Loucy (cell line): Measurements from ENCODE around the gene ZDHHC8.

ENCODE experiments used
- H2AFZ ChIP-seq: fragments of 200-600 bp; sonication (generic); 2 replicates; pipeline ENCODE4 v1.6.0; 2016; ENCODE audit warnings: antibody characterized with exemption, mild to moderate bottlenecking, low read length, moderate library complexity
- H3F3A ChIP-seq: fragments of 200-600 bp; 2 replicates; pipeline ENCODE4 v1.6.0; 2016; ENCODE audit warnings: antibody characterized with exemption, low read depth, mild to moderate bottlenecking
- H3K27me3 ChIP-seq: fragments of 200-600 bp; sonication (generic); 2 replicates; pipeline ENCODE4 v1.6.1; 2014; ENCODE audit warnings: low read length, mild to moderate bottlenecking; ENCODE audit not compliant: insufficient read depth, poor library complexity, severe bottlenecking
- H3K36me3 ChIP-seq: fragments of 200-600 bp; sonication (generic); 2 replicates; pipeline ENCODE4 v1.6.1; 2016; ENCODE audit warnings: low read length; ENCODE audit not compliant: insufficient read depth
- H3K4me1 ChIP-seq: fragments of 200-600 bp; sonication (generic); 2 replicates; pipeline ENCODE4 v1.5.1; 2014; ENCODE audit warnings: low read length, mild to moderate bottlenecking; ENCODE audit not compliant: insufficient read depth, poor library complexity, severe bottlenecking
- H3K4me2 ChIP-seq: fragments of 200-600 bp; sonication (generic); 2 replicates; pipeline ENCODE4 v1.6.0; 2014; ENCODE audit warnings: antibody characterized with exemption, low read length, low read depth, mild to moderate bottlenecking; ENCODE audit not compliant: poor library complexity, severe bottlenecking
- H3K4me3 ChIP-seq: fragments of 200-600 bp; sonication (generic); 2 replicates; pipeline ENCODE4 v1.5.1; 2014; ENCODE audit warnings: low read length, mild to moderate bottlenecking, mixed read lengths; ENCODE audit not compliant: poor library complexity, severe bottlenecking
- H3K79me2 ChIP-seq: fragments of 200-600 bp; sonication (generic); 2 replicates; pipeline ENCODE4 v1.6.1; 2014; ENCODE audit warnings: low read length; ENCODE audit not compliant: insufficient read depth
- H3K9ac ChIP-seq: fragments of 200-600 bp; sonication (generic); 2 replicates; pipeline ENCODE4 v1.6.0; 2014; ENCODE audit warnings: mild to moderate bottlenecking, low read depth, low read length, moderate library complexity; ENCODE audit not compliant: poor library complexity, severe bottlenecking
- H3K9me2 ChIP-seq: fragments of 200-600 bp; sonication (generic); replicated peaks from 2 replicates; pipeline ENCODE4 v1.6.1; 2016; ENCODE audit warnings: low read depth, low read length, mixed read lengths
- H3K9me3 ChIP-seq: fragments of 200-600 bp; sonication (generic); 2 replicates; pipeline ENCODE4 v1.6.1; 2014; ENCODE audit warnings: mild to moderate bottlenecking, antibody characterized with exemption, low read length, low read depth; ENCODE audit not compliant: insufficient read depth
- H4K20me1 ChIP-seq: fragments of 200-600 bp; sonication (generic); 2 replicates; pipeline ENCODE4 v1.6.0; 2014; ENCODE audit warnings: antibody characterized with exemption, low read length, mild to moderate bottlenecking; ENCODE audit not compliant: insufficient read depth, poor library complexity, severe bottlenecking
- CTCF ChIP-seq: fragments of 200-600 bp; sonication (generic); conservative IDR thresholded peaks from 2 replicates; pipeline ENCODE4 v1.5.1; 2014; ENCODE audit warnings: mild to moderate bottlenecking, antibody characterized with exemption, low read length
- EZH2phosphoT487 ChIP-seq: fragments of 200-600 bp; IDR thresholded peaks from 2 replicates; pipeline ENCODE4 v1.6.1; 2018; ENCODE audit warnings: antibody characterized with exemption, mild to moderate bottlenecking, moderate library complexity, borderline replicate concordance

ZDHHC8 gene

GRCh38 chr22:20153945-20154344 lies 22.3 kb downstream of the ZDHHC8 start:
- no peaks in the 10 kb centered on the region for H3K79me2 ChIP-seq
- no peaks in the 10 kb centered on the region for H4K20me1 ChIP-seq
- H3K4me3 ChIP-seq, result no peak overlapping the region
- no peaks in the 10 kb centered on the region for H3K36me3 ChIP-seq
- H3K9me2 ChIP-seq, result no peaks in the 10 kb centered on the region
- no peak overlapping the region for H3K4me2 ChIP-seq
- TF ChIP-seq CTCF (no peak), EZH2phosphoT487 (no peak)
- H3K9me3 ChIP-seq, result no peaks in the 10 kb centered on the region
- H3F3A ChIP-seq, result peaks cover 4% of the 10 kb centered on the region
- H3K9ac ChIP-seq, result peak overlapping the region; percentile 63
- no peak overlapping the region for H2AFZ ChIP-seq
- H3K27me3 ChIP-seq, result no peaks in the 10 kb centered on the region
- H3K4me1 ChIP-seq, result peaks cover 29% of the 10 kb centered on the region

GRCh38 chr22:20154602-20155187 lies 23.1 kb downstream of the ZDHHC8 start:
- H2AFZ ChIP-seq, result no peak overlapping the region
- TF ChIP-seq CTCF (no peak), EZH2phosphoT487 (no peak)
- H3K9me3 ChIP-seq, result no peaks in the 10 kb centered on the region
- H3K4me3 ChIP-seq, result peak overlapping the region; percentile 71
- H3K4me1 ChIP-seq, result peaks cover 35% of the 10 kb centered on the region
- peak overlapping the region; percentile 63 for H3K9ac ChIP-seq
- H4K20me1 ChIP-seq, result no peaks in the 10 kb centered on the region
- H3K36me3 ChIP-seq, result no peaks in the 10 kb centered on the region
- H3K4me2 ChIP-seq, result peak overlapping the region; percentile 63
- peaks cover 6% of the 10 kb centered on the region for H3F3A ChIP-seq
- no peaks in the 10 kb centered on the region for H3K79me2 ChIP-seq
- H3K9me2 ChIP-seq, result no peaks in the 10 kb centered on the region
- H3K27me3 ChIP-seq, result no peaks in the 10 kb centered on the region

- Histone ChIP-seq H4K20me1 (no peaks in the 10 kb centered on the region), H3K36me3 (no peaks in the 10 kb centered on the region), H3K4me2 (peak overlapping the region; percentile 63), H3K9me2 (no peaks in the 10 kb centered on the region), H2AFZ (no peak overlapping the region), H3K9me3 (no peaks in the 10 kb centered on the region), H3F3A (peaks cover 6% of the 10 kb centered on the region), H3K9ac (peak overlapping the region; percentile 63), H3K4me1 (peaks cover 43% of the 10 kb centered on the region), H3K4me3 (peak overlapping the region; percentile 71), H3K27me3 (no peaks in the 10 kb centered on the region), H3K79me2 (no peaks in the 10 kb centered on the region)
- TF ChIP-seq EZH2phosphoT487 (no peak), CTCF (no peak)
These were observed 23.9 kb downstream of the ZDHHC8 start for GRCh38 chr22:20155330-20156041.
